ENCODE results near the gene FOXE1. TPM values are rescaled to one million over a fixed set of nuclear protein-coding genes. Genes with fewer than 3 reads are reported as not detected.

The FOXE1 gene
- total RNA-seq (2013; cell fraction: nucleolus; rRNA removed), result not detected in 2 replicates
- total RNA-seq (2014; rRNA removed) (not detected in 2 replicates), total RNA-seq (2014; rRNA removed; fragmentation: Illumina TruSeq; extraction: Trizol) (not detected in 2 replicates), total RNA-seq (2021) (not detected in 2 replicates), polyA plus RNA-seq (2011; rRNA removed) (not detected in 2 replicates), polyA plus RNA-seq (2014; fragmentation: Illumina TruSeq; extraction: Trizol) (not detected in 2 replicates), polyA plus RNA-seq (2014; fragmentation: Nextera tagmentation; extraction: Ambion mirVana) (not detected), polyA plus RNA-seq (2014; rRNA removed) (not detected in 2 replicates), polyA plus RNA-seq (2016; fragmentation: Nextera tagmentation; extraction: Ambion mirVana) (not detected), polyA minus RNA-seq (2011; rRNA and poly(A)+ RNA removed) (not detected in 2 replicates), Bru-seq, nascent RNA (not detected), BruChase-seq, experiment 1, labeled RNA remaining after a 6-hour chase (not detected), BruChase-seq, experiment 2, labeled RNA remaining after a 2-hour chase (not detected)
- not detected for polyA plus RNA-seq (2011; ENCODE audit: low read depth)
- polyA plus RNA-seq (2011; cell fraction: cytosol; rRNA removed), result not detected in 2 replicates
- polyA plus RNA-seq (2011; cell fraction: nucleus; rRNA removed), result not detected in 2 replicates
- polyA plus RNA-seq (2012), result 0.04 TPM in 1 of 2 replicates, not detected in the other
- not detected in 2 replicates for polyA minus RNA-seq (2011; cell fraction: cytosol; rRNA and poly(A)+ RNA removed)
- not detected in 2 replicates for polyA minus RNA-seq (2011; cell fraction: nucleus; rRNA and poly(A)+ RNA removed)
- long read RNA-seq, experiment 1, result 0 reads
- long read RNA-seq, experiment 2, result 0 reads

DNA sequence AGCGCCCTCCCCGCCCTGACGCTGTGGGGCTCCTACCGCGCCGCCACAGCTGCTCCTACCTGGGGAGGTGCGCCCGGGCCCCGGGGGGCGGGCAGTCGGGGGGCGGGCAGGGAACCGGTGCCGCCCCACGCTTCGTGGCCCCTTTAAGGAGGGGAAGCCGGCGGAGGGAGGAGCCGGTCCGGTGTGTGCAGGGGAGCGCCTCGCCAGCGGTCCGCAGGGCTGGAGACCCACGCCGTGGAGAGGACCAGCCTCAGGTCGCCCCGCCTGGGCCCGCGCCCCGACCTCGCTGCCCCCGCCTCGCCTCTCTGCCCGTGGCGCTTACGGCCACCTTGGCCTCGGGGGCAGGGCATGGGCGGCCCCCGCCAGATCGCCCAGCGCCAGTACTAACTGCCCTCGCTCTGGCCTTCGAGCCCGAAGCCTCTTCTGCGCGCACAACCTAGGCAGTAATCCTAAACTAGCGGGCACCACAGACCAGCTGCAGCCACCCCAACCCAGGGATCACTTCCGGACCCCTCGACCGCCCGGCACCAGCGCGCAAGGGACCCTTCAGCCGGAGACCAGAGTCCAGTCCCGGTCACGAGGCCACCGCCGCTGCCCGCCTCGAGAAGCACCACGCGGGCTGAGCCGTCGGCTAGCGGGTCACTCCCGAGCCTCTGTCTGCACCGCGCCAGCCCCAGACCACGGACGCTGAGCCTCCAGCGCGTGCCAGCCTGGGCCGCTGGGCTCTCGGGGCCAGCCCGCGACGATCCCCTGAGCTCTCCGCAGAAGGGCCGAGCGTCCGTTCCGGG lies at the start of gene FOXE1:
FOXE1 (plus strand) TSS at position 171 of the 788 bp plus-strand sequence. CDS start 689 bp downstream, outside the sequence.
- WGBS (ENCODE audit: insufficient coverage, insufficient replicate concordance, low lambda C conversion rate, missing lambda C conversion rate), result 31% methylated on average over 42 of the region's 83 CpGs
- no peaks in the 10 kb centered on the region for H3K4me1 ChIP-seq (ENCODE audit: control insufficient read depth, insufficient read depth, low read length)
- no peak within 1 kb of the TSS; the same call in 1 of the 2 replicates for H2AFZ ChIP-seq (ENCODE audit: control insufficient read depth, low read depth, low read length)
- no peaks in the 10 kb centered on the region; the same call in 2 of the 3 replicates for H3K9me3 ChIP-seq (replicated peaks; ENCODE audit: control insufficient read depth, insufficient read depth, low read length)
- H3K27me3 ChIP-seq (replicated peaks in 1 of 2; ENCODE audit: control insufficient read depth in 2 of 2, insufficient read depth in 2 of 2, low read length in 1 of 2), result peaks cover 24 to 57% of the 10 kb centered on the region in 2 experiments
- H3K4me2 ChIP-seq (ENCODE audit: control insufficient read depth, insufficient read depth), result peak within 1 kb of the TSS; percentile 53
- H3K36me3 ChIP-seq (ENCODE audit: control insufficient read depth in 2 of 2, insufficient read depth in 2 of 2, low read length in 1 of 2), result no peaks in the 10 kb centered on the region
- no TSS peak for BruUV-seq (replicated peaks)
- H3K4me3 ChIP-seq, result no peak within 1 kb of the TSS
- intact Hi-C loops (cut with micrococcal nuclease; ENCODE audit: unreplicated experiment), result no loop called here
- no peaks in the 10 kb centered on the region for H4K20me1 ChIP-seq (ENCODE audit: control insufficient read depth, insufficient read depth)
- no peak within 1 kb of the TSS for H3K27ac ChIP-seq (ENCODE audit: control insufficient read depth, insufficient read depth)
- SMC1A ChIA-PET (ENCODE audit: uncharacterized antibody, unreplicated experiment), result no interaction called here
- RAD21 ChIA-PET (ENCODE audit: unreplicated experiment), result no interaction called here
- H3K79me2 ChIP-seq (ENCODE audit: control insufficient read depth, insufficient read depth, low read length), result no peaks in the 10 kb centered on the region
- no peak for FAIRE-seq
- CTCF ChIA-PET, result no interaction called here
- TF ChIP-seq ATF3 (IDR thresholded peaks at IDR 0.05; ENCODE audit: borderline replicate concordance, extremely low read depth, low read depth, low read length), result no peak
- TF ChIP-seq TCF12 (IDR thresholded peaks at IDR 0.05; ENCODE audit: low read depth, low read length), result no peak
- TF ChIP-seq SPI1 (IDR thresholded peaks at IDR 0.05; ENCODE audit: borderline replicate concordance, insufficient read depth, low read depth, low read length), result no peak
- no peak for TF ChIP-seq SMAD1 (IDR thresholded peaks at IDR 0.05; ENCODE audit: low read depth, partially characterized antibody)
- TF ChIP-seq BCL3 (IDR thresholded peaks at IDR 0.05; ENCODE audit: borderline replicate concordance, insufficient read depth, low read depth, low read length, poor library complexity, severe bottlenecking), result no peak
- TF ChIP-seq HDAC6 (IDR thresholded peaks at IDR 0.05; ENCODE audit: unreplicated experiment), result peak; percentile 19
- no peak for TF ChIP-seq E2F4 (IDR thresholded peaks at IDR 0.05; ENCODE audit: low read depth, low read length)
- no peak for TF ChIP-seq SMARCA5 (IDR thresholded peaks at IDR 0.05)
- TF ChIP-seq ZNF622 (IDR thresholded peaks at IDR 0.05), result no peak
- POLR2A ChIA-PET, result no interaction called here
- H3K9ac ChIP-seq (ENCODE audit: control insufficient read depth, insufficient read depth, low read length), result no peak within 1 kb of the TSS
- no peak for ATAC-seq
- in situ Hi-C loops (cut with MboI), result no loop called here
- DNase-seq (ENCODE audit: low read depth, low spot score), result no peak
